Left ventricle myocardium superior (tissue), 1 donor: Measurements from ENCODE around the gene RNF149. TPM values are rescaled to one million over a fixed set of nuclear protein-coding genes. Genes with fewer than 3 reads are reported as not detected.

Experiments used
- ATAC-seq: fragments of 200-7000 bp; cut with Tn5 transposase; one replicate; pipeline ENCODE4 v1.9.1; 2020; ENCODE audit warnings: mild to moderate bottlenecking, moderate library complexity
- DNase-seq: peaks from one replicate; pipeline ENCODE4 v3.0.0-alpha.2; 2020
- intact Hi-C: fragments of 100-400 bp; cut with micrococcal nuclease; formaldehyde crosslinking; loops from one replicate; pipeline ENCODE4 v1.11.0; 2022
- total RNA-seq: library from RNA; stranded (reverse); fragmentation: NEBNext Ultra II Directional; extraction: Animal tissue kit (Norgen Biotek cat#: 25700); gene quantifications from one replicate; pipeline ENCODE4 v1.2.1, GENCODE V29; 2021
- donor health status: DM: no; HTN: yes; CAD: no; lungs with severe emphysema.

Gene RNF149
- total RNA-seq, 1 donor from 2014 or later: 16.6 TPM

DNA sequence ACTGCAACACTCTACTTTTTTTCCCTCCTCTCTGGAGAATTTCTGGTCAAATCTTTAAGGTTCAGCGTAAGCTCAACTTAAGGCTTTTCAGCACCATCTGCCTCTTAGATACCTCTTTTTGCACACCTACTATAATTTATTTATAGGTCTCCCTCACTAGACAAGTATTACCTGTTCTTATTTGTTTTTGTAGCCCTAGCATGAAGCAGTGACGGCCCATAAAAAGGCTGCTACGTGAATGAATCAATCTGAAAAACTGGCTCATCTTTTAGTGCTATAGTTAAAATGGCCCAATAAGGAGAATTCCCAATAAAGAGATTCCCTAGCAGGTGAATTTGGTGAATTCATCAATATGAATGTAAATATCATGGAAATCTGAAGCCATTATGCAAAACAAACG, 6.5 kb downstream of the RNF149 start:
- intact Hi-C loops: no loop called here
- ATAC-seq (no peak), DNase-seq (no peak)

- ATAC-seq (no peak), DNase-seq (no peak)
- intact Hi-C loops: no loop called here
These were observed 7.7 kb downstream of the RNF149 start for GRCh38 chr2:101300836-101301235.

DNA sequence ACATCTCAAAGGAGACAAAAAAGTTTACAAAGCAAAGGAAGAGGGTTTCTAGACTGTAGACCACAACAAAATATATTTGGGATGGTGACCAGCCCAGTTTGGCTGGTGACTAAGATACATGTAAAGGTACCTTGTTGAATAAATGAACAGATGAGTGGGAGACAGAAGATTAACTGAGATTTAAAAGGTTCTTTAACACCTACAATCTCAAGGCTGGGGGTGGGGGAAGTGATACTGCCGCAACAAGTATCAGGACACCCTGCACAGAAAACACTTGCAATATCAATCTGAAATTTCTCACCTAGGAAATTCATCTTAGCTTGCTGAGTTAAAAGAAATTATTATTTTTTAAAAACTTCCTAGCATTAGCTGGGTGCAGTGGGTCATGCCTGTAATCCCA, 8.3 kb downstream of the RNF149 start:
- ATAC-seq: no peak
- DNase-seq: no peak
- intact Hi-C loops: no loop called here

- ATAC-seq: peak; percentile 22
- intact Hi-C loops: no loop called here
- DNase-seq: no peak
These were observed 8.9 kb downstream of the RNF149 start for GRCh38 chr2:101299604-101300003.

DNA sequence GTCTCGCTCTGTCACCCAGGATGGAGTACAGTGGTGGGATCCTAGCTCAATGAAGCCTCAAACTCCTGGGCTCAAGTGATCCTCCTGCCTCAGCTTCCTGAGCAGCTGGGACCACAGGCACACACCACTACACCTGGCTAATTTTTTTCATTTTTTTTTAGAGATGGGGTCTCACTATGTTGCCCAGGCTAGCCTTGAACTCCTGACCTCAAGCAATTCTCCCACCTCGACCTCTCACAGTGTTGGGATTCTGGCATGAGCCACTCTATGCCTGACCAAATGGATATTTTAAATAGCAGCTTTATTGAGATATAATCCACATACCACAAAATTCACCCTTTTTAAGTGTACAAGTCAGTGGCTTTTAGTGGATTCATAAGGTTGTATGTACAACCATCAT, 11.1 kb downstream of the RNF149 start:
- intact Hi-C loops: no loop called here
- DNase-seq (no peak), ATAC-seq (no peak)

GRCh38 chr2:101296371-101296770, 12.1 kb downstream of the RNF149 start:
- intact Hi-C loops: no loop called here
- ATAC-seq (no peak), DNase-seq (no peak)

- intact Hi-C loops: no loop called here
- ATAC-seq (no peak), DNase-seq (no peak)
These were observed 12.6 kb downstream of the RNF149 start for GRCh38 chr2:101295895-101296294.

- ATAC-seq: no peak
These were observed 13.6 kb downstream of the RNF149 start for GRCh38 chr2:101294861-101295260.

DNA sequence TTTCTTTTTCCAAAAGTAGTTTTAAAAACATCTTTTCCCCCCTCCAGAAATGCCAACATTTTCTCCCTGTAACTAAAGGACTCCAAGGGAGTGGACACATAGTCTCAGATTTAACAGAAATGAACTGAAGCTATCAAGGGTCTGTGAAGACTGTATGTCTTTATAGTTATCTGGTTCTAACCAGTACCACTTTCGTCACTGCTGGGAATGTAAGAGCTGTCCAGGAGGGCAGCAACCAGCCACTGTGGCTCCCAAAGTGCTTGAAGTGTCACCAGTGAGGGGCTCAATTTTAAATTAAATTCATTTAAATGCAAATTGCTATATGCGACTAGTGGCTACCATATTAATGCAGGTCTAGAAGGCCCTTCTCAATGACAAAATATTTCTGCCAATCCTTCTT, 15.0 kb downstream of the RNF149 start:
- DNase-seq: no peak
- intact Hi-C loops: no loop called here
- peak; percentile 54 for ATAC-seq

More at GRCh38 chr2:101294861-101295260, 13.6 kb downstream of the RNF149 start:
- DNase-seq: no peak
- intact Hi-C loops: no loop called here

DNA sequence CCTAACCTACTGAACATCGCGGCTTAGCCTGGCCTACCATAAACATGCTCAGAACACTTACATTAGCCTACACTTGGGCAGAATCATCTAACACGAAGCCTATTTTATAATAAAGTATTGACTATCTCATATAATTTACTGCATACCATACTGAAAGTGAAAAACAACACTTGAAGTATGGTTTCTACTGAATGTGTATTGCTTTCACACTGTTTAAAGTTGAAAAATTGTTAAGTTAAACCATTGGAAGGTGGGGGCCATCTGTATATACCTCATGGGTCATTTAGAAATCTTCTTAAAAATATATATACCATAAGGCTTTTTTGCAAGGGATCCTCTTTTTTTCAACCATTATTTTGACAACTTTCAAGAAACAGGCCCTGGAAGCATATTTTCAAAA, 16.5 kb downstream of the RNF149 start:
- ATAC-seq: no peak
- intact Hi-C loops: no loop called here
- DNase-seq: no peak

- intact Hi-C loops: no loop called here
- no peak for ATAC-seq
- no peak for DNase-seq
These were observed 17.8 kb downstream of the RNF149 start for GRCh38 chr2:101290711-101291110.

GRCh38 chr2:101287303-101287702, 21.2 kb downstream of the RNF149 start:
- intact Hi-C loops: no loop called here
- DNase-seq (no peak), ATAC-seq (no peak)

GRCh38 chr2:101286684-101287083, 21.8 kb downstream of the RNF149 start:
- intact Hi-C loops: no loop called here
- DNase-seq (no peak), ATAC-seq (no peak)

- ATAC-seq (no peak), DNase-seq (no peak)
- intact Hi-C loops: no loop called here
These were observed 25.5 kb downstream of the RNF149 start for GRCh38 chr2:101282980-101283379.

GRCh38 chr2:101281482-101281881, 27.0 kb downstream of the RNF149 start:
- intact Hi-C loops: no loop called here
- DNase-seq (no peak), ATAC-seq (no peak)

- DNase-seq (no peak), ATAC-seq (no peak)
- intact Hi-C loops: no loop called here
These were observed 29.6 kb downstream of the RNF149 start for GRCh38 chr2:101278925-101279324.

DNA sequence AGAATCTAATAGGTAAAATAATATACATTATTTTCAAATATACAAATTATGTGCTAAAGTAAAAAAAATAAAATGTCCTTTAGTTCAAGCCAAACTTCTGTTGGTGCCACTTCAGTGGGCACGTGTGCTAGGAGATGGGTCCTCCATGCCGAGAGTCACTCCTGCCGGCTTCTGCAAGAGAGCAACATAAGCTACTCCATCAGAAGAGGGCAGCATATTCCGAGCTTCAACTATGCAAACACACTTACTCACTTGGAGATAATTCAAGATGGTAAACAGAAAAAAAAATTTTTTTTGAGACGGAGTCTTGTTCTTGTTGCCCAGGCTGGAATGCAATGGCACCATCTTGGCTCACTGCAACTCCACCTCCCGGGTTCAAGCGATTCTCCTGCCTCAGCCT, 31.4 kb downstream of the RNF149 start:
- intact Hi-C loops: no loop called here
- no peak for ATAC-seq

GRCh38 chr2:101274142-101274541, 34.4 kb downstream of the RNF149 start:
- intact Hi-C loops: no loop called here
- peak; percentile 62 for ATAC-seq
- no peak for DNase-seq

More for the DNA sequence above, 31.4 kb downstream of the RNF149 start:
- no peak for DNase-seq

GRCh38 chr2:101273056-101273455, 35.4 kb downstream of the RNF149 start:
- no peak for DNase-seq
- ATAC-seq: peak; percentile 19
- intact Hi-C loops: no loop called here

GRCh38 chr2:101272045-101272784, 36.3 kb downstream of the RNF149 start:
- DNase-seq (no peak), ATAC-seq (no peak)
- intact Hi-C loops: no loop called here

DNA sequence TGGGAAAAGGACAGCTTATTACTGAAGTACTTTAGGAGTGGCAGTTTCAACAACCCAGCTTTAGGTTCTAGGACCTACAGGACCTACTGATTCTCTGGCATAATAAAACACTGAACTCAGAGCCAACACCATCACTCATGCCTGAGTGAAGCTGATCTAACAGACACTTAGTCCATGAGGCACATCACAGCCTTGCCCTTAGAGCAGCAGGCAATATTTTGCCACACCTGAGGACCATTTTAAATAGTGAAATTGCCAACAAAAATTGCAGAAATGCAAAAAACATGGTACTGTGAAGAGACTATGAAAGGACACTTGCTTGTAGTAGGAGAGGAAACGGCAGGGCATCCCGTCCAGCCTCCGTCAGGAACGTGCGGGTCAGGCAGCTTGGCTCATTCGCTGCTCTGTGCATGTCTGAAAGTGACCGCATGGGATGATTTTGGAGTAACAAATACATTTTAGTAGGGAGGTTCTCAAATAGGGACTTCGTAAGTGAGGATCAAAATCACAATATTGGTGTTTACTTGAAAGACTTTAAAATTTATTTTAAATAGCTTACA, 37.7 kb downstream of the RNF149 start:
- ATAC-seq (no peak), DNase-seq (no peak)
- intact Hi-C loops: no loop called here
